Body of pancreas (tissue), 4 donors: Measurements from ENCODE around the gene SPP1.

Source experiments
- CTCF ChIP-seq, 7 experiments: fragments of 450-650 bp in 4 of 7; fragments of 200-600 bp in 3 of 7; sonication (generic) in 3 of 7; IDR thresholded peaks; one replicate each; pipeline ENCODE4 v1.5.1; 2016 to 2019; ENCODE audit warnings: antibody characterized with exemption in 7 of 7
- POLR2A ChIP-seq, 3 donors: fragments of 450-650 bp; IDR thresholded peaks; one replicate each; pipeline ENCODE4 v1.6.1; 2016; ENCODE audit warnings: antibody characterized with exemption in 3 of 3, mild to moderate bottlenecking in 2 of 3

- TF ChIP-seq CTCF (IDR thresholded peaks at IDR 0.05): no peak
- no peak for TF ChIP-seq POLR2A (IDR thresholded peaks at IDR 0.05)
Measured at GRCh38 chr4:87974856-87975462, 555 bp upstream of the SPP1 start.
